HG03139 (cell line): ENCODE results near the gene ERVFRD-1.

ENCODE experiments used
- ATAC-seq: cut with Tn5 transposase; IDR thresholded peaks from one replicate; pipeline ENCODE4 v1.9.1; 2021; ENCODE audit not compliant: unreplicated experiment

ERVFRD-1 gene

DNA sequence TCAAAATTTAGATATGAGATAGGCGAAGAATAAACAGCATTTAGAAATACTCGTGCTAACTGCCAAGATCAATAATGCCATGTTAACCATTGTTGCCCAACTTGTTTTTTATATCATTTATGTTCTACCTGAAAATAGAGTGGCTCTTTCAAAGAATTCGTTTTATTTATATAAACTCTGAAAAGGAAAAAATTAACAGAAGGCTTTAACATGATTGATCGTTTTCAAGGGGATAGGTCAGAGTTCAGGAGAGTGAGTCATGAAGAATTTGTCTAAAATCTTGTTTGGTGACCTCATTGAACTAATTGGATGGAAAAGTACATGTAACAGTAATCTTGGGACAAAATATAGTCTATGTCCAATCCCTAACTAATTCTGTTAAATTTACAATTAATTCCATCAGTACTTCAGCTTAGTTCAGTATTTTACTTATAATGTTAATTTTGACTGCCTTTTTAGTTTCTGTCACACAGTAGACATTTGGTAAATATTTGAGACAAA, 56.3 kb downstream of the ERVFRD-1 start:
- ATAC-seq = no peak

- ATAC-seq = no peak
Observed at GRCh38 chr6:11054722-11055121, 56.8 kb downstream of the ERVFRD-1 start.

GRCh38 chr6:11053307-11053706, 58.2 kb downstream of the ERVFRD-1 start:
- no peak for ATAC-seq
